Spleen (tissue), 7 donors: ENCODE results near the gene ZNF503.

Experiments
- POLR2A ChIP-seq, 3 donors: fragments of 450-650 bp; IDR thresholded peaks; one replicate each; pipeline ENCODE4 v1.5.1; 2017; ENCODE audit warnings: antibody characterized with exemption in 3 of 3, mild to moderate bottlenecking in 1 of 3
- POLR2AphosphoS5 ChIP-seq, 3 donors: sonication (generic); formaldehyde crosslinking; IDR thresholded peaks; one replicate each; pipeline ENCODE4 v1.5.1; 2017; ENCODE audit warnings: antibody characterized with exemption in 3 of 3
- TF ChIP-seq, protein P1 (sequence below), 11 experiments: fragments of 200-600 bp in 7 of 11; fragments of 450-650 bp in 4 of 11; sonication (generic) in 4 of 11; IDR thresholded peaks in 8 of 11; conservative IDR thresholded peaks in 3 of 11; 1 replicate in 7 of 11; 2 replicates in 4 of 11; pipeline versions ENCODE4 v1.4.0 to v1.8.0; 2016 to 2021; ENCODE audit warnings: antibody characterized with exemption in 11 of 11, inconsistent platforms in 4 of 11, mild to moderate bottlenecking in 1 of 11
- donor health status: DM: no; HTN: no; CAD: no; lungs with moderate emphysema.
- donor health status: DM: no; HTN: no; CAD: no.
- donor health status: DM: no; HTN: no; CAD: no.

DNA sequence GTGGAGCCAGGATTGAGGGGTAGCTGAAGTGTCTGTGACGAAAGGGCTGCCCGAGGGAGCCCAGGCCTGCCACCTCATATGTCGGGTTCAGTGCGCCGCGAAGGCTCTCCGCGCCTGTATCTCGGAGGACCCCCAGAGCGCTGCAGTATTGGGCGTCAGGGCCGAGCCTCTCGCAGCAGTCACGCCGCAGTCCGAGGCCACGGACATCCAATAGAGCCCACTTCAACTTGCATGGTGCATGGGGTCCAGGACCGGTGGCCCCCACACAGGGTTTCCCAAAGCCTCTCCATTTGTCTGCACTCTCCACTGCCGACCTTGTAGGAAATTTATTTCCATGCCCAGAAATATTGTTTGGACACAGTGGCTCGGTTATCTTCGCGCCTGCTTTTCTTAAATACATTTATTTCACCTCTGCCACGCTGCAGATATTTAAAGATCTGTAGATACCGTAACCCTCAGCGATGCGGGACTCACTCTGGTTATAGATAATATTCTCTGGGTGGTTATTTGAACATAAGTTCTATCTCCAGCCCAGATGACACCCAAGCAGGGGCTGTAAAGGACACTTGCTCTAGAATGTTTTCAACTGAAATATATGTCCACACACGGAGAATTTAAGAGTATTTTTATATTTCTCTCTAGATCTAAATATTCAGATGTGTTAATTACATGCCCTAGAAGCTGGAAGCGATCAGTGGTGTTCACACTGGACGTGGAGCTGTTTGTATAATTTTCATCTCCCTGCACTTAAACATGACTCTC lies 5.1 kb upstream of the ZNF503 start:
- TF ChIP-seq, protein P1, sequence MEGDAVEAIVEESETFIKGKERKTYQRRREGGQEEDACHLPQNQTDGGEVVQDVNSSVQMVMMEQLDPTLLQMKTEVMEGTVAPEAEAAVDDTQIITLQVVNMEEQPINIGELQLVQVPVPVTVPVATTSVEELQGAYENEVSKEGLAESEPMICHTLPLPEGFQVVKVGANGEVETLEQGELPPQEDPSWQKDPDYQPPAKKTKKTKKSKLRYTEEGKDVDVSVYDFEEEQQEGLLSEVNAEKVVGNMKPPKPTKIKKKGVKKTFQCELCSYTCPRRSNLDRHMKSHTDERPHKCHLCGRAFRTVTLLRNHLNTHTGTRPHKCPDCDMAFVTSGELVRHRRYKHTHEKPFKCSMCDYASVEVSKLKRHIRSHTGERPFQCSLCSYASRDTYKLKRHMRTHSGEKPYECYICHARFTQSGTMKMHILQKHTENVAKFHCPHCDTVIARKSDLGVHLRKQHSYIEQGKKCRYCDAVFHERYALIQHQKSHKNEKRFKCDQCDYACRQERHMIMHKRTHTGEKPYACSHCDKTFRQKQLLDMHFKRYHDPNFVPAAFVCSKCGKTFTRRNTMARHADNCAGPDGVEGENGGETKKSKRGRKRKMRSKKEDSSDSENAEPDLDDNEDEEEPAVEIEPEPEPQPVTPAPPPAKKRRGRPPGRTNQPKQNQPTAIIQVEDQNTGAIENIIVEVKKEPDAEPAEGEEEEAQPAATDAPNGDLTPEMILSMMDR (IDR thresholded peaks at IDR 0.05 in 8 of 11, conservative IDR thresholded peaks at IDR 0.05 in 3 of 11) = no peak
- TF ChIP-seq POLR2A (IDR thresholded peaks at IDR 0.05) (no peak), POLR2AphosphoS5 (IDR thresholded peaks at IDR 0.05) (no peak)
